CD1c-positive myeloid dendritic cell (primary cell): ENCODE results near the gene FKTN.
A peak's percentile ranks its signal among the peaks of the same experiment; 100 is the strongest.
"Not testable (repeated sequence)": the region's sequence is repeated elsewhere in the genome, so short reads cannot be mapped to it uniquely, and the experiment has no call there.

Experiments
- DNase-seq: peaks from one replicate; pipeline ENCODE4 v3.0.0-alpha.2; 2016; ENCODE audit errors: extremely low spot score

Gene FKTN

DNA sequence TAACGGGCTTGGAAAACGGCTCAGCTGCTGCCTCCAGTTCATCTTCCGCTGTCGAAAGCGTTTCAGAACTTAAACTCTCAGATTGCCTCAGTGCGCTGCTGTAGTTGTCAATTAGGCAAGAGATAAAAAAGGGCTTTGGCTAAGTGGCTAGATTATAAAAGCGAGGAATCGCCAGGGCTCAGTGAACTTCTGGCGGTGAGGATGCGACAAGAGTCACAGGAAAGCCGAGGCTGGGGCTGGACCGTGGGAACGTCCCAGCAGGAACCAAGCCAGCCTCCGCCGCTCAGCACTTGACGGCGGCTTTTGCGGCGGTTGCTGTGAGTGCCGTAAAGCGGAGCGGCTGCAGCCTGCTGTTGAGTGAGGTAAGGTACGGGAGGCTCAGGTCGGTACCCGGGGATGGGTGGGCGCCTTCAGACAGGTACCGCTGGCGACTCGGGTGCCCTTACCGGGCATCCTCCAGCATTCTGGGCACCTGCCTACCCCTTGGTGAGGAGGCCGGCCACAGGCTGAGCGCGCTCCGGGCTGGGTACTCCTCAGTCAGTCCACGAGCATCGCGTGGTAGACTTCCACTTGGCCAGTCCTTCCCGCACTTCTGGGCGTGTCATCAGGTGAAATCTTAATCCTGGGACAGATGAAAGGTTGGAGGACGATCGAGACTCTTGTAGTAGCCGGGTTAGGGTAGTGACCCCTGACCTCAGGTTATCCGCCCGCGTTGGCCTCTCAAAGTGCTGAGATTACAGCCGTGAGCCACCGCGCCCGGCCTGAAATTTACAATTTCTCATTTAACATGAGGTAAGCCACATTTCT is at the start of gene FKTN:
TSS of gene FKTN (plus strand) at position 328 of the 807 bp plus-strand sequence. CDS start 16,902 bp downstream, outside the sequence.
- DNase-seq: peak; percentile 86

GRCh38 chr9:105508530-105508929 is 49.4 kb upstream of the FKTN start:
- DNase-seq: no peak

- peak; percentile 10 for DNase-seq
These were observed 47.9 kb upstream of the FKTN start for GRCh38 chr9:105510024-105510423.

DNA sequence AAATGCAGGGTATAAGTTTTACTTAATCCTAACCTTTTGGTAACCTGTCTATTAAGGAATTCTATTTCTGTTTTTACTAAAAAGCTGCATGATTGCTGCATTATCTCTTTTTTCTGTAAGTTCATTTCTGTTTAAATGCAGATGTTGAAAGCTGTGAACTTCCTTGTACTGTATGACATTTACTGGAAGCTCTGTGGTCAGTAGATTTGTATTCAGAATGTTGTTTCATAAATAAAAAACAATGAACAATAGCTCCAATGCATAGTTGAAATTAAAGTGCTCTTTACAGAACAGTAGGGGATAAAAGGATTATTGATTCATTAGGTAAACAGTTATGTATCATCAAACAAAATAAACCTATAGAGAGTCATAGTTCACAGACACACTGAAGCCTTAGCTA is 46.5 kb upstream of the FKTN start:
- DNase-seq: no peak

DNA sequence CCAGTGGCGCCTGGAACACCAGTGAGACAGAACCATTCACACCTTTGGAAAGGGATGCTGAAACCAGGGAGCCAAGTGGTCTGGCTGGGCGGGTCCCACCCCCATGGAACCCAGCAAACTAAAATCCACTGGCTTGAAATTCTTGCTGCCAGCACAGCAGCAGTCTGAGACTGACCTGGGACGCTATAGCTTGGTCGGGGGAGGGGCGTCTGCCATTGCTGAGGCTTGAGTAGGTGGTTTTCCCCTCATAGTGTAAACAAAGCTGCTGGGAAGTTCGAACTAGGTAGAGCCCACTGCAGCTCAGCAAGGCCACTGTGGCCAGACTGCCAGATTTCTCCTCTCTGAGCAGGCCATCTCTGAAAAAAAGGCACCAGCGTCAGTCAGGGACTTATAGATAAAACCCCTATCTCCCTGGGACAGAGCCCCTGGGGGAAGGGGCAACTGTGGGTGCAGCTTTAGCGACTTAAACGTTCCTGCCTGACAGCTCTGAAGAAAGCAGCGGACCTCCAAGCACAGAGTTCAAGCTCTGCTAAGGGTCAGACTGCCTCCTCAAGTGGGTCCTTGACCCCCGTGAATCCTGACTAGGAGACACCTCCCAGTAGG is 42.0 kb upstream of the FKTN start:
- no peak for DNase-seq

DNA sequence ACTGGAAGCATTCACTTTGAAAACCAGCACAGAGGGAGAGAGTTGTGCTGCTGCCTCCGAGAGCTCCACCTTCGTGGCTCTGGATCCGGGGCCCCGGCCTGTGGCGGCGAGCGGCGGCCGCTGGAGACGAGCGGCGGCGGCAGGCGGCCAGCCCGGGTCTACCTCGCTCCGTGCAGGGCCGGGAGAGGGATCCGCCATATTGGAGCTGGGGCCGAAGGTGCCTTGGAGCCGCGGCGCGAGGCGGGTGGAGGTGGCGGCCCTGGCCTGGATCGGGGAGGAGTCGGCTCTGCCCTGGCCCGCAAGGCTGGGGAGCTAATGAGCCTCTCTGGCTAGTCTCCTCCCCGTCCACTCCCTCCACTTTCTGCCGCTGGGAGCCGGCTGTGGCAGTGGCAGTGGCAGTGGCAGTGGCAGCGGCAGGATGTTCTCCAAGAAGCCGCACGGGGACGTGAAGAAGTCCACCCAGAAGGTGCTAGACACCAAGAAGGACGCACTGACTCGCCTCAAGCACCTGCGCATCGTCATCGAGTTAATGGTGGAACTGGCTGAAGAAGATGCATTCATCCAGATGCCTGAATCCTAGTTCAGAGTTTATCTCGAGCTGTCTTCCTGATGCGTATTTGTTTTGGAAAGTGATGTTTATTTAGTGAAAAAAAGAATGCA is 38.1 kb upstream of the FKTN start:
- DNase-seq: not testable (repeated sequence)

- DNase-seq: not testable (repeated sequence)
These were observed 36.9 kb upstream of the FKTN start for GRCh38 chr9:105520992-105521391.

DNA sequence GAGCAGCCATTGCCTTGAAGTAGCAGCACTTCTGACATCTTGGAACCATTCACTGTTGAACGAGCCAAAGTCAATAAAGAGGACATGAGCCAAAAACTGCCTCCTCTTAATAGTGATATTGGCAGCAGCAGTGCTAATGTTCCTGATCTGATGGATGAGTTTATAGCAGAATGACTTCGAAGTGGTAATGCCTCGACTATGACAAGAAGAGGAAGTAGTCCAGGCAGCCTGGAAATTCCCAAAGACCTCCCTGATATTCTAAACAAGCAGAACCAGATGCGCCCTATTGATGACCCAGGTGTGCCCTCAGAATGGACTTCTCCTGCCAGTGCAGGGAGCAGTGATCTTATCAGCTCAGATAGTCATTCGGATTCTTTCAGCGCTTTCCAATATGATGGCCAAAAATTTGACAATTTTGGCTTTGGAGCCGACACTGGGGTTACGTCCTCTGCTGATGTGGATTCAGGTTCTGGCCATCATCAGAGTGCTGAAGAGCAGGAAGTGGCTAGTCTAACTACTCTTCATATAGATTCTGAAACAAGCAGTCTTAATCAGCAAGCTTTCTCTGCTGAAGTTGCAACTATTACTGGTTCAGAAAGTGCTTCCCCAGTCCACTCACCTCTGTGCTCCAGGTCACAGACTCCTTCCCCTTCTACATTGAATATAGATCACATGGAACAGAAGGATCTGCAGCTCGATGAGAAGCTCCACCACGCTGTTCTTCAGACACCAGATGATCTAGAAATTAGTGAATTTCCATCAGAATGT is 35.1 kb upstream of the FKTN start:
- not testable (repeated sequence) for DNase-seq

DNA sequence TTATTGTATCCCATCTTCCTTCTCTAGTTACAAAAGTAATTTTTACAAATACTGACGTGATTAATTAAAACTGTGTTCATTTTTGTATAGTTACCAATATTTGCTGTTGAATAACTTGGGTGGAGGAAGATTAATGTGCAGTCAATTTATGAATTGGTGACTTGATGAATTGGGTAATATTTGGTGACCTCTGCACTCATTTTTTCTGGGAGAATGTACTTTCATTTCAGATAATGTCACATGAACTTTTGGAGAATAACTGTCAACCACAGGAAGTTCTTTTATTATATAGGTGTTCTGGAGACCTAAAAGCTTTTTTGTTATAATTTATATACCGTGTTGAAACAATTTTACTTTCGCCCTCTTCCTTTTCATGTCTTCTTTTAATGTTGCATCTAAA is 26.4 kb upstream of the FKTN start:
- DNase-seq: no peak

DNA sequence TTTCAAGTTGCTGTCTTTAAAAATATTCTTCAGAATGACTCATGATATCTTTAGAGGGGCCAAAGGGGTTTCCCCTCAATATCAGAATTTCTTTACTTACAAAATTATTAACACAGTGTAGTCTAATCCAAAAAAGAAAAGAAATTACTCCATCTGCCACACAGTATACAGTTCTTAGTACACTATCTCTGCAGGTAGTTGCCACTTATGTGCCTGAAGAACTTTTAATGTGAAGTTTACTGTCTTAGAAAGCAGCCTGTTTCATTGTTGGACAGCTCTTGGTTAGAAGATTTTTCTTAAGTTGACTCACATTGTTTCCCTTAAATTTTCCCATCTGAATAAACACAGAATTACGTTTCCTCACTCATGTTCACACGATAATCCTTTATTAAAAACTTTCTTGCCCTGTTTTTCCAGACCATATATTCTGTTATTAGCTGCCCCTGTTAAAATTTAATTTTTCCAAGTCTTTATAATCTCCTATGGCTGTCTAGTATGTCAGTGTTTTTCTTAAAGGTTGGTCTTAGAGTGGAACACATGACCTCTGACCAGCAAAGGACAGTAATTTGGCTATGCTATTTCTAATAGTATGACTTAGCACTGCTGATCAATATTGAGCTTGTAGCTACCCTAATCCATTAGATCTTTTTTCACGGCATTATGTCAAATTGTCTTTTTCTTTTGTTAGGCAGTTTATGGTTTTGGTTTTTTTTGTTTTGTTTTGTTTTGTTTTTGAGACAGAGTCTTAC is 21.8 kb upstream of the FKTN start:
- DNase-seq: no peak

DNA sequence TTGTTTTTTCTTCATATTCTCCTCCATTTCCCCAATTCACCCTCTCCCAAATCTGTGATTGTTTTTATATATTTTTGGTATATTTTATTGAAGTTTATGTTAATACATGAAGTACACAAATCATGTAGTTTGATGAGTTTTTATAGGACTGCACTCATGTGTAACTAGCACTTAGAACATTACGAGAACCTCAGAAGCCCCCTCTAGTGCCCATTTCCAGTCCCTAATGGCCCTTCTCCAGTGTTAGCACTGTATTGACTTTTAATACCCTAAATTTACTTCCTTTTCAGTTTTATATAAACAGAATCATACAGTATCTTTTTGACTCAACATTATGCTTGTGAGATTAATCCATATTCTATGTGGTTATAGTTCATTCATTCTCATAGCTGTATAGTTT is 18.5 kb upstream of the FKTN start:
- DNase-seq: no peak

DNA sequence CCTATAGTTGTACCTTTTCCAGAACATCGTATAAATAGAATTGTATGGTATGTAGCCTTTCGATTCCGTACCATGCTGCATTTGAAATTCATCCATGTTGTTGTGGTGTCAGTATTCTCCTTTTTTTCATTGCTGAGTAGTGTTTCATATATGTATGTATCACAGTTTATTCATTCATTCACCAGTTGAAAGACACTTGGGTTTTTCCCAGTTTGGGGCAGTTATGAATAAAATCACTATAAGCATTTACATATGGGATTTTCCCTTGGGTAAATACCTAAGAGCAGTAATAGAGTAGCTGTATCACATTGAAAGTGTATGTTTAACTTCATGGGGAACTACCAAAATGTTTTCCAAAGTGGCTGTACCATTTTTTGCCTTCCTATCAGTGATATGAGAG is 16.1 kb upstream of the FKTN start:
- no peak for DNase-seq

DNA sequence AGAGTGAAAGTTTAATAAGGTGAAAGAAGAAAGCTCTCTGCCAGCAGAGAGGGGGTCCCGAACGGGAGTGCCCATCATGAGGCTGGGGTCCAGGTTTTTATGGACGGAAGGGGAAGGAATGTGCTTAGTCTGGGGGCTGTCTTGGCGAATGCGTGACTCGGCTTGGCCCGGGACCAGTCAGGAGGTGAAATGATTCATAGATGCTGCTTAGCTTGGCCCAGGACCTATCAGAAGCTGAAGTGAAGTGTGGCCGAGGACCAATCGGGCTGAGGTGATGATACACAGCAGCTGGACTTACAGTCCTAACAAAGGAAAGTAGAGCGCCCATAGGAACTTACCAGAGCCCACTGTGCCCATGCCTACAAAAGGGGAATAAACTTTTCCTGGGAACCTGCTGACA is 3.9 kb upstream of the FKTN start:
- no peak for DNase-seq

GRCh38 chr9:105572455-105572854 is 14.5 kb downstream of the FKTN start:
- DNase-seq: no peak

DNA sequence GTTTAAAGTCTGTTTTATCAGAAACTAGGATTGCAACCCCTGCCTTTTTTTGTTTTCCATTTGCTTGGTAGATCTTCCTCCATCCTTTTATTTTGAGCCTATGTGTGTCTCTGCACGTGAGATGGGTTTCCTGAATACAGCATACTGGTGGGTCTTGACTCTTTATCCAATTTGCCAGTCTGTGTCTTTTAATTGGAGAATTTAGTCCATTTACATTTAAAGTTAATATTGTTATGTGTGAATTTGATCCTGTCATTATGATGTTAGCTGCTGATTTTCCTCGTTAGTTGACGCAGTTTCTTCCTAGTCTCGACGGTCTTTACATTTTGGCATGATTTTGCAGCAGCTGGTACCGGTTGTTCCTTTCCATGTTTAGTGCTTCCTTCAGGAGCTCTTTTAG is 22.0 kb downstream of the FKTN start:
- DNase-seq: not testable (repeated sequence)

- not testable (repeated sequence) for DNase-seq
These were observed 23.6 kb downstream of the FKTN start for GRCh38 chr9:105581550-105581949.

DNA sequence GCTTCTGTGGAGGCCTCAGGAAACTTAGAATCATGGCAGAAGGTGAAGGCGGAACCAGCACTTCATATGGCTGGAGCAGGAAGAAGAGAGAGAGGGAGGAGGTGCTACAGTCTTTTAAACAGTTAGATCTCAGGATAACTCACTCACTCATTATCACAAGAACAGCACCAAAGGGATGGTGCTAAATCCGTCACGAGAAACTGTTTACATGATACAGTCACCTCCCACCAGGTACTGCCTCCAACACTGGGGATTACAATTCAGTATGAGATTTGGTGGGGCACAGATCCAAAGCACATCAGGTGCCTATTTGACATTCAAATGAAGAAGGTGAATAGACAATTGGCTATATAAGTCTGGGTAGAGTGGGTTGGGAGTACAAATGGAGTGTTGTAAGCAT is 35.2 kb downstream of the FKTN start:
- DNase-seq: no peak

DNA sequence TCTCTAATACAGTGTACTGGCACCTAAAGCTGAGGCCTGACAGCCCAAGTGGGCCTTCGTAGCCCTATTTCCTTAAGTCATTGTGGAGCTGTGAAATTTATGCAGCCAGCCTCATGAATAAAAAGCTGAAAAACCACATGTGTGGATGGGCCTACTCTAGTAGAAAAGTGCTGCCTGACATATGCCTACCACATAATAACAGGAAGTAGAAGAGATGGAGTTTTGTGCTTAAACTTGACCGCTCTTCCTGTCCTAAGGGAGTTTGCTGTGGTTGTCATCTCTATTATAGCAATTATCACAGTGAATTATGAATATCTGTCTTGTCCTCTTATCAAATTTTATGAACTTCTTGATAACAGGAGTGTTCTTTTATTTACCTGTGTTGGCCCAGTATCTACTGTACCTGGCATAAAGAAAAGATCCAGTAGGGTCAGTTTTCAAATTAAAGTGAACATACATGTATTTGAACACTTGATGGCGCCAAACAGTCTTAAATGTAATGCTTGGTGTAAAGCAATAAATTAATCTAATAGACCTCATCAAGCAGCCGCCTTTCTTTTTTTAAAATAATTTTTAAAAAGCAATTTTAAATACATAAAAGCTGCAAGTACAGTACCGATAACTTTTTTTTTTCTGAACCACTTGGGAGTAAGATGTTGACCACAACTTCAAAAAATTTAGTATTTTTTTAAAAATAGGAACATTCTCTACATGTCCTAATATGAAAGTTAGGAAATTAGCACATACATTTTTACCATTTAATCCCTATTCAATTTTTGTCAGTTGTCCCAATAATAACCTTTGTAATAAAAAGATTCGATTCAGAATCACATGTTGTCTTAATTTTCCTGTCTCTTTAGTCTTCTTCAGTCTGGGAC is 51.0 kb downstream of the FKTN start:
- DNase-seq: peak; percentile 51

GRCh38 chr9:105621001-105621400 is 63.1 kb downstream of the FKTN start:
- DNase-seq: no peak

GRCh38 chr9:105625088-105625487 is 67.2 kb downstream of the FKTN start:
- DNase-seq: no peak
